Stimulated activated CD8-positive, alpha-beta memory T cell treated with anti-CD3 and anti-CD28 coated beads, Interleukin-12 subunit alpha, Interleukin-12 subunit beta, amount 100 ng/mL, for 1 hour (primary cell): ENCODE results near the gene BID.
"Not testable (repeated sequence)": the region's sequence is repeated elsewhere in the genome, so short reads cannot be mapped to it uniquely, and the experiment has no call there.

Source experiments
- DNase-seq: peaks from one replicate; pipeline ENCODE4 v3.0.0-alpha.2; 2020; ENCODE audit warnings: low read depth

The BID gene

GRCh38 chr22:17769013-17769715 is 5.1 kb downstream of the BID start:
- no peak for DNase-seq

GRCh38 chr22:17767233-17768065 is 6.8 kb downstream of the BID start:
- DNase-seq, result no peak

- not testable (repeated sequence) for DNase-seq
Measured at GRCh38 chr22:17764852-17765251, 9.4 kb downstream of the BID start.

GRCh38 chr22:17764036-17764435 is 10.2 kb downstream of the BID start:
- no peak for DNase-seq

- DNase-seq, result not testable (repeated sequence)
Measured at GRCh38 chr22:17763442-17763841, 10.8 kb downstream of the BID start.

GRCh38 chr22:17761138-17761488 is 13.2 kb downstream of the BID start:
- no peak for DNase-seq

GRCh38 chr22:17754233-17754925 is 19.9 kb downstream of the BID start:
- DNase-seq, result no peak

- DNase-seq, result no peak
Measured at GRCh38 chr22:17753401-17753989, 20.8 kb downstream of the BID start.

GRCh38 chr22:17751596-17751995 is 22.7 kb downstream of the BID start:
- no peak for DNase-seq

GRCh38 chr22:17749605-17750395 is 24.5 kb downstream of the BID start:
- DNase-seq, result no peak

GRCh38 chr22:17748555-17749353 is 25.5 kb downstream of the BID start:
- DNase-seq, result no peak

GRCh38 chr22:17746916-17747315 is 27.4 kb downstream of the BID start:
- no peak for DNase-seq

- no peak for DNase-seq
Measured at GRCh38 chr22:17744430-17744829, 29.8 kb downstream of the BID start.

- DNase-seq, result no peak
Measured at GRCh38 chr22:17743661-17744411, 30.4 kb downstream of the BID start.

GRCh38 chr22:17742527-17742902 is 31.8 kb downstream of the BID start:
- DNase-seq, result peak; percentile 48

- no peak for DNase-seq
Measured at GRCh38 chr22:17741866-17742526, 32.3 kb downstream of the BID start.

- DNase-seq, result no peak
Measured at GRCh38 chr22:17739196-17739975, 34.9 kb downstream of the BID start.

GRCh38 chr22:17738386-17739128 is 35.7 kb downstream of the BID start:
- no peak for DNase-seq
